C4-2B (cell line): ENCODE results near the gene SERPINE3.

ENCODE experiments used
- CTCF ChIP-seq: fragments of 450-650 bp; conservative IDR thresholded peaks from 2 replicates; pipeline ENCODE4 v1.5.1; 2017; ENCODE audit warnings: mild to moderate bottlenecking
- ZFX ChIP-seq: fragments of 450-650 bp; IDR thresholded peaks from 2 replicates; pipeline ENCODE4 v1.6.1; 2017

GRCh38 chr13:51303063-51303552 lies 36.4 kb upstream of the SERPINE3 start:
- TF ChIP-seq CTCF (no peak), ZFX (no peak)
